Measurements from ENCODE around the gene CBX7. TPM values are rescaled to one million over a fixed set of nuclear protein-coding genes. Genes with fewer than 3 reads are reported as not detected.
A peak's percentile ranks its signal among the peaks of the same experiment; 100 is the strongest.

CBX7 gene
- total RNA-seq, 1 donor from 2014 or later = 2.3 TPM

DNA sequence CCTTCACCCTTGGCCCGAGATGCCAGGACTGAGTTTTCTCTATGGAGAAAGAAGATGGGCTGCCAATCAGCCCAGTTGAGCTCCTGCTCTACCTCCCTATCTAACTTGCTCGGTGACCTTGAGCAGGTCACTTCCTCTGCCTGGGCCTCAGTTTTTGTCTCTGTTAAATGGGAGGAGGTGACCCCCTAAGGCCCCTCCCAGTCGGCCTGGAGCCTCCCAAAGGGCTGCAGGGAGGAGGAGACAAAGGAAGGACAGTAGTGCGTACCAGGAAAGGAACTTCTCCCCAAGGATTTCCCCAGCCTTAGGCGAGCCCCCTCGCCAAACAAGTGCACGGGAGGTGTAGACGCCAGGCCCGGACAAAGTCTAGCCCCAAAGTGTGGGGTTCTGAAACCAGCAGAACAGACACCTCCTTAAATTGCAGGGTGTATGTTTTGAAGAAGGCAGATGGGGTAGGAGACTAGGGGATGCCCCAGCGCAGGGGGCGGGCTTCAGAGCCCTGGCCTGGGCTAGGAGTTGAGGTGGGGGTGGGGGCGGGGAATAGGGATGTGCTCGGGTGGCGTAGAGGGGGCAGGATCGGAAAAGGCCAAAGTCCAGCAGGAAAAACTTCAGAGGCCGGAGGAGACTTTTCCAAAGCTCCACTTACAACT is 1.0 kb downstream of the CBX7 start:
- H3K4me1 Mint-ChIP-seq = peaks cover 11% of the 10 kb centered on the region
- peaks cover 50% of the 10 kb centered on the region for H3K27me3 Mint-ChIP-seq (ENCODE audit: low read depth)
- H3K27ac Mint-ChIP-seq (ENCODE audit: unreplicated experiment) = no peak overlapping the region
- TF ChIP-seq CTCF (conservative IDR thresholded peaks at IDR 0.05) = no peak
- DNase-seq (ENCODE audit: low read depth, low spot score) = no peak
- no peaks in the 10 kb centered on the region for H3K36me3 Mint-ChIP-seq (ENCODE audit: low read depth)
- H3K9me3 Mint-ChIP-seq = no peaks in the 10 kb centered on the region
- peak overlapping the region; percentile 73 for H3K4me3 Mint-ChIP-seq

DNA sequence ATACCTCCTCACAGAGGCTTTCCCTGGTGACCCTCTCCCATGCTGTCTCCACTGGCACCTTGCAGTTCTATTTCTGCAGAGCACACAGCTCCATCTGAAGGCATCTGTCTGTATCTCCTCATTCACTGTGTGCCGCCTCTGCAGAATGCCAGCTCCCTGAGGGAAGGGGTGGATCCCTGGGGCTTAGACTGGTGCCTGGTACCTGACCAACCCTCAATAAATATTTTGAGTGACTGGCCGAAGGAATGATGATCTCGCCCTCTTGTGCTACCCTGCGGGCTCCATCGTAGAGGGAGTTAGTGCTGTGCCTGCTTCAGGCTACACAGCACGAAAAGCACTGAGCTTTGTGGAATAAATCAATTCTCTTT is 1.6 kb downstream of the CBX7 start:
- DNase-seq (ENCODE audit: low read depth, low spot score) = no peak
- TF ChIP-seq CTCF (conservative IDR thresholded peaks at IDR 0.05) = no peak
- no peaks in the 10 kb centered on the region for H3K36me3 Mint-ChIP-seq (ENCODE audit: low read depth)
- H3K4me1 Mint-ChIP-seq = peaks cover 11% of the 10 kb centered on the region
- H3K27ac Mint-ChIP-seq (ENCODE audit: unreplicated experiment) = no peak overlapping the region
- H3K9me3 Mint-ChIP-seq = no peaks in the 10 kb centered on the region
- peaks cover 44% of the 10 kb centered on the region for H3K27me3 Mint-ChIP-seq (ENCODE audit: low read depth)
- H3K4me3 Mint-ChIP-seq = peak overlapping the region; percentile 73

GRCh38 chr22:39149915-39150847 is 2.3 kb downstream of the CBX7 start:
- H3K4me1 Mint-ChIP-seq = peaks cover 11% of the 10 kb centered on the region
- H3K4me3 Mint-ChIP-seq = peak overlapping the region; percentile 73
- no peaks in the 10 kb centered on the region for H3K9me3 Mint-ChIP-seq
- no peak overlapping the region for H3K27ac Mint-ChIP-seq (ENCODE audit: unreplicated experiment)
- no peaks in the 10 kb centered on the region for H3K36me3 Mint-ChIP-seq (ENCODE audit: low read depth)
- DNase-seq (ENCODE audit: low read depth, low spot score) = no peak
- no peak for TF ChIP-seq CTCF (conservative IDR thresholded peaks at IDR 0.05)
- H3K27me3 Mint-ChIP-seq (ENCODE audit: low read depth) = peaks cover 38% of the 10 kb centered on the region

DNA sequence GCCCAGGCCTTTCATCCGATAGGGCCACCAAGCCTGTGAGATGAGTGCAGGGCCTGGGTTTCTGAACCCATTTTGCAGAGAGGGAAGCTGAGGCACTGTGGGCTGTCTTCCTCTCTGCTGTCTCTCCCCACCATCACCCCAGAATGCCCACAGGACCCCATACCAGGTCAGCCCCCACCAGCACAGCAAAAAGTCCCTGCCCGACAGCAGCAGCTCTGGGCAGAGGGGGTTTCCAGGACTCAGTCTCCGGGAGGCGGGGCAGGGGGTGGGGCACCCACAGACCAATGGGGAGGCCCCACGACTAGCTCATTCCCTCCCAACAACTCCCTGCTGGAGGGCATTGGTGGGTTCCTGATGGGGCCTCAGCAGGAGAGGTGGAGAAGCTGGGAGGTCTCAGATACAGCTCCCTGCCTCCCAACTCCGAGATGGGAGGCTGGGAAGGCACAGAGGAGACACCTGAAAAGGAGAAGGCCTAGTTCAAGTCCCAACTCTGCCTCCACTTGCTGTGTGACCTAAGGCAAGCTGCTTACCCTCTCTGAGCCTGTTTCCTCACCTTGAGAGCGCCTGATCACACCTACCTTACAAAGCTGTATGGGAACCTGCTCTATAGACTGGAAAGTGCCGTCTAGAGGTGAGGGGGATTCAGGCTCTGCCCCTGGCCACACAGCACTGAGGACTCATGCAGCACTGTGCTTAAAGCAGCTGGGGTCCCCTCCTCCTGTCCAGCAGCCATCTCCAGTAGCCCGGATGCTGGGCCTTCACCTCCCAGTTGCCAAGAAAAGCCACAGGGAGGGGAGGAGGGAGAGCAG is 3.5 kb downstream of the CBX7 start:
- H3K9me3 Mint-ChIP-seq = no peaks in the 10 kb centered on the region
- no peak for DNase-seq (ENCODE audit: low read depth, low spot score)
- H3K4me1 Mint-ChIP-seq = peaks cover 17% of the 10 kb centered on the region
- no peak overlapping the region for H3K27ac Mint-ChIP-seq (ENCODE audit: unreplicated experiment)
- no peak for TF ChIP-seq CTCF (conservative IDR thresholded peaks at IDR 0.05)
- no peaks in the 10 kb centered on the region for H3K36me3 Mint-ChIP-seq (ENCODE audit: low read depth)
- H3K27me3 Mint-ChIP-seq (ENCODE audit: low read depth) = peaks cover 34% of the 10 kb centered on the region
- H3K4me3 Mint-ChIP-seq = peak overlapping the region; percentile 34

DNA sequence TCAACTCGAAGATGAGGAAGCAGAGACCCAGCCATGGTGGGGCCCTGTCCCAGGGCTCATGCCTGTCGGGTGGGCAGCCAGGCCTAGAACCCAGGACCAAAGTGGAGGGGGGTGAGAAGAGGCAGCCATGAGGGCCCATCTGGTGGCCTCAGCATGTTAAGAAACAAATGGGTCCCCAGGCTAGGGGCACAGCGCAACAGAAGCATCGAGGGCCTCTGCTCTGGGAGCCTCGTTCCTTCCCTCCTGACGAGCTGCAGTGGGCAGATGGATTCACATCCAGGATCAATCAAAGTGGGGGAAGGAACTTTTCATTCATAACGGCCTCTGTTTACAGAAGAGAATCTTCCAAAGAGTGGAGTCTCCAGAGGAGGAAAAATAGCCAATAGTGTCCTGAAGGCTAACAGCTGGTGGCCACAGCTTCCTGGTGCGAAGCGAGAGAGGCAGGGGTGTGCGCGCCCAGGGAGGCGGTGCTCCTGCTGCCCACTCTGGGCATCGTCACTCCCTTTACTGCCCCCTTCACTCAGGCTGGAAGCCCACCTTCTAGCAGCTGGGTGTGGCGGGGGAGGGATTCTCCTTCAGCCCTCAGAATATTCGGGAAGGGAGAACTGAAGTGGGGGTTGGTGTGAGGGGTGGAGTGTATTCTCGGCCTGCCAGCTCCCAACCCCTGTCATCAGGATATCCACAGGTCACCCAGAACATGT is 4.3 kb downstream of the CBX7 start:
- no peak for TF ChIP-seq CTCF (conservative IDR thresholded peaks at IDR 0.05)
- H3K27me3 Mint-ChIP-seq (ENCODE audit: low read depth) = peaks cover 34% of the 10 kb centered on the region
- H3K27ac Mint-ChIP-seq (ENCODE audit: unreplicated experiment) = no peak overlapping the region
- peaks cover 11% of the 10 kb centered on the region for H3K4me1 Mint-ChIP-seq
- DNase-seq (ENCODE audit: low read depth, low spot score) = no peak
- no peaks in the 10 kb centered on the region for H3K36me3 Mint-ChIP-seq (ENCODE audit: low read depth)
- peak overlapping the region; percentile 31 for H3K4me3 Mint-ChIP-seq
- no peaks in the 10 kb centered on the region for H3K9me3 Mint-ChIP-seq
